Left ventricle myocardium inferior (tissue), 1 donor: ENCODE data around the gene STRA6. TPM values are rescaled to one million over a fixed set of nuclear protein-coding genes. Genes with fewer than 3 reads are reported as not detected.

Source experiments
- DNase-seq: peaks from one replicate; pipeline ENCODE4 v3.0.0-alpha.2; 2020
- H3K27ac ChIP-seq: fragments of 200-600 bp; replicated peaks from 2 replicates; pipeline ENCODE4 v1.8.0; 2021
- H3K27me3 ChIP-seq: fragments of 200-600 bp; 2 replicates; pipeline ENCODE4 v1.8.0; 2021; ENCODE audit warnings: low read depth
- H3K36me3 ChIP-seq: fragments of 200-600 bp; 2 replicates; pipeline ENCODE4 v1.8.0; 2021
- H3K4me1 ChIP-seq: fragments of 200-600 bp; 2 replicates; pipeline ENCODE4 v1.8.0; 2021
- H3K4me3 ChIP-seq: fragments of 200-600 bp; 2 replicates; pipeline ENCODE4 v1.8.0; 2021; ENCODE audit warnings: mild to moderate bottlenecking, moderate library complexity
- H3K9me3 ChIP-seq: fragments of 200-600 bp; replicated peaks from 2 replicates; pipeline ENCODE4 v1.8.0; 2021
- CTCF ChIP-seq: fragments of 200-600 bp; IDR thresholded peaks from 2 replicates; pipeline ENCODE4 v1.8.0; 2021; ENCODE audit warnings: antibody characterized with exemption, mild to moderate bottlenecking, borderline replicate concordance
- intact Hi-C: fragments of 100-400 bp; cut with micrococcal nuclease; formaldehyde crosslinking; loops from one replicate; pipeline ENCODE4 v1.11.0; 2022
- total RNA-seq: library from RNA; stranded (reverse); fragmentation: NEBNext Ultra II Directional; extraction: Animal tissue kit (Norgen Biotek cat#: 25700); gene quantifications from one replicate; pipeline ENCODE4 v1.2.1, GENCODE V29; 2021
- donor health status: DM: no; HTN: yes; CAD: no; lungs with severe emphysema.

Gene STRA6
- total RNA-seq, 1 donor from 2014 or later: not detected

GRCh38 chr15:74192751-74193150 lies 9.8 kb downstream of the STRA6 start:
- no peak for DNase-seq
- intact Hi-C loops: no loop called here
- Histone ChIP-seq H3K27me3 (no peaks in the 10 kb centered on the region), H3K4me3 (no peak overlapping the region), H3K4me1 (peaks cover 25% of the 10 kb centered on the region), H3K27ac (no peak overlapping the region), H3K36me3 (no peaks in the 10 kb centered on the region), H3K9me3 (no peaks in the 10 kb centered on the region)
- no peak for TF ChIP-seq CTCF

- no peaks in the 10 kb centered on the region for H3K36me3 ChIP-seq
- H3K9me3 ChIP-seq: no peaks in the 10 kb centered on the region
- H3K4me3 ChIP-seq: no peak overlapping the region
- no peak for TF ChIP-seq CTCF
- intact Hi-C loops: no loop called here
- H3K27me3 ChIP-seq: no peaks in the 10 kb centered on the region
- H3K4me1 ChIP-seq: peaks cover 24% of the 10 kb centered on the region
- H3K27ac ChIP-seq: no peak overlapping the region
- DNase-seq: no peak
These were observed 10.8 kb downstream of the STRA6 start for GRCh38 chr15:74191798-74192197.

DNA sequence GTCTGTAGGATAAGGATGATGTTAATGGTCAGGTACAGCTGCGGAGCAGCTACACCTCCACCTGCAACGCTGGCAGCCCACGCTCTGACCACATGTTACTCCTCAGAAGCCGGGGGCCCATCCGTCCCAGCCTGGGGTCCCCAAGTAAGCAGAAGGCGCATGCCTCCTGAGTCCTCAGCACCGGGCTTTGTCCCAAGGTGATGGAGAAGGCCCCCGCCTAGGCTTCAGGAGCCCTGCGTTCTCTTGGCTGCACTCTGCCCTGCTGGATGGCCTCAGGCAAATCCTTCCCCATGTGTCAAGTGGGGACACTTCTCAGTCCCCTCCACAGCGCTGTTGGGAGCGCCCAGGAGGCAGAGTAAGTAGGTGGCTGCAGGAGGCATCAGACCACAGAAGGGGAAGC lies 14.4 kb downstream of the STRA6 start:
- no peak overlapping the region for H3K4me3 ChIP-seq
- peaks cover 11% of the 10 kb centered on the region for H3K4me1 ChIP-seq
- no peaks in the 10 kb centered on the region for H3K9me3 ChIP-seq
- no peak overlapping the region for H3K27ac ChIP-seq
- DNase-seq: no peak
- intact Hi-C loops: no loop called here
- no peaks in the 10 kb centered on the region for H3K36me3 ChIP-seq
- H3K27me3 ChIP-seq: no peaks in the 10 kb centered on the region
- no peak for TF ChIP-seq CTCF

DNA sequence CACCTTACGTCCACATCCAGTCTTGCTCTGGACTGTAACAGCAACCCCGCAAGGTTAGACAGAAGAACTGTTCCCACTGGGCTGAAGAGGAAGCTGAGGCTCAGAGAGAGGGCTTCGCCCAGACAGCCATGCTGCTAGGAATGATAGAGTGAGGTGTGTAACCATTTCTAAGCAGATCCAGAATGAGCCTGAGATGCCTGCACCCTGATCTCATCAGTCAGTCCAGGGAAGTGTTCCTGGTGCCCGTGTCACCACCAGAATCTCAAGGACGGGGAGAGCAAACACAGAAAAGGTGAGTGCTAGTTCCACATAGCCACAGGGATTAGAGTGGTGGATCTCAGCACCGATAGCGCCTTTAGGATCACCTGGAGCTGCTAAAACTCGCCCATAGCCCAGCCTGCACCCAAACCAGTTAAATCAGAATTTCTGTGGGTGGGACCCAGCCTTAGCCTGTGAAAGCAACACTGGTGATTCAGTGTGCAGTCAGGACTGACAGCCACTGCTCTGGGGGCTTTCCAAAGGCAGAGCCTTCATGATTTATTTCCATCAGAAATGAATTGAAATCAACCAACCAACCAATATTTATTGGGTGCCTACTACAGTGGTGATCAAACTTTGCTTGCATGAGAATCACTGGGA lies 16.8 kb downstream of the STRA6 start:
- peaks cover 3% of the 10 kb centered on the region for H3K4me1 ChIP-seq
- DNase-seq: peak; percentile 4
- H3K27me3 ChIP-seq: no peaks in the 10 kb centered on the region
- TF ChIP-seq CTCF: no peak
- no peaks in the 10 kb centered on the region for H3K9me3 ChIP-seq
- no peak overlapping the region for H3K27ac ChIP-seq
- intact Hi-C loops: no loop called here
- no peaks in the 10 kb centered on the region for H3K36me3 ChIP-seq
- no peak overlapping the region for H3K4me3 ChIP-seq

DNA sequence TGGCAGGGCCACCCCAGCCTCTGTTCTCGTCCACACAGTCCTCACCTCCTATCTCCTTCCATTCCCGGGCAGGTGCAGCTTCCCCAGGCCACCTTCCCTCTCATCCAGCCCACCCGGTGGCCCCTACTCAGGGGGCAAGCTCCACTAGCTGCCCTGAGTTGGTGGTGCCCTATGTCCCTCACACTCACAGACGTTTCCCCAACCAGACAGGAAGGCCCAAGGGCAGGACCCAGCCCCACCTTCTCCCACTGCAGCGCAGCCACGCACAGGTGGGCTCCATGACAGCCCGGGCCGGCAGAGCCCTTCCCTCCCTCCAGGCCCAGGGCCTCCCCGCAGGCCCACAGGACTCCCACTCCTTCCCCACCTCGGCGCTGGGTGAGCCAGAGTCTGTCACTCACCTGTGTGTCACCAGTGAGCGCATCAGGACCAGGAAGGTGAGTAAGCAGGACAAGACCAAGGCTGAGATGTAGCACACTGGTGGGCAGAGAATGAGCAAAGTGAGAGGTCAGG lies 17.9 kb downstream of the STRA6 start:
- H3K36me3 ChIP-seq: no peaks in the 10 kb centered on the region
- peak; percentile 10 for DNase-seq
- H3K4me3 ChIP-seq: no peak overlapping the region
- H3K27ac ChIP-seq: no peak overlapping the region
- no peaks in the 10 kb centered on the region for H3K27me3 ChIP-seq
- no peak for TF ChIP-seq CTCF
- peaks cover 15% of the 10 kb centered on the region for H3K4me1 ChIP-seq
- H3K9me3 ChIP-seq: no peaks in the 10 kb centered on the region
- intact Hi-C loops: no loop called here
